IMR-90 (cell line): ENCODE measurements around the gene FAM8A1. TPM values are rescaled to one million over a fixed set of nuclear protein-coding genes. Genes with fewer than 3 reads are reported as not detected.

Source experiments
- ATAC-seq: fragments of 200-7000 bp; cut with Tn5 transposase; 2 replicates; pipeline ENCODE4 v1.9.1; 2020; ENCODE audit warnings: low read depth, mild to moderate bottlenecking, moderate library complexity
- BruUV-seq: library from RNA; stranded (reverse); fragments of 400-500 nt; replicated peaks from 2 replicates; lab custom pipeline; 2021; lab: Mats Ljungman, UMichigan
- CTCF ChIA-PET: fragments of 300-600 bp; formaldehyde crosslinking; extraction: SDS; loops from one replicate; lab custom pipeline; 2021; ENCODE audit warnings: antibody characterized with exemption; lab: Yijun Ruan, JAX
- POLR2A ChIA-PET: fragments of 300-600 bp; sonication (Branson Sonifier 250); formaldehyde crosslinking; loops from one replicate; lab custom pipeline; 2022; ENCODE audit warnings: antibody characterized with exemption; ENCODE audit not compliant: unreplicated experiment; lab: Charles Lee
- DNase-seq: peaks from one replicate; pipeline ENCODE4 v3.0.0; 2013
- H2AFZ ChIP-seq: replicated peaks from 2 replicates; pipeline ENCODE3; 2013; ENCODE audit warnings: low read length, mild to moderate bottlenecking; ENCODE audit not compliant: poor library complexity
- H2AK5ac ChIP-seq: 2 replicates; pipeline ENCODE4 v1.6.1; 2013; ENCODE audit warnings: low read depth, low read length, inconsistent platforms
- H2AK9ac ChIP-seq: replicated peaks from 2 replicates; pipeline ENCODE3; 2013; ENCODE audit warnings: mild to moderate bottlenecking, low read depth, low read length, moderate library complexity; ENCODE audit not compliant: poor library complexity
- H2BK120ac ChIP-seq: 2 replicates; pipeline ENCODE4 v1.6.1; 2013; ENCODE audit warnings: low read depth, low read length, inconsistent platforms
- H2BK15ac ChIP-seq: 3 replicates; pipeline ENCODE4 v1.6.1; 2013; ENCODE audit warnings: low read depth, low read length, inconsistent platforms
- H2BK20ac ChIP-seq: 2 replicates; pipeline ENCODE4 v1.6.1; 2013; ENCODE audit warnings: low read depth, mild to moderate bottlenecking, inconsistent platforms, low read length, moderate library complexity
- H2BK5ac ChIP-seq: 2 replicates; pipeline ENCODE4 v1.6.1; 2013; ENCODE audit warnings: mild to moderate bottlenecking, low read depth, low read length, inconsistent platforms; ENCODE audit not compliant: poor library complexity, severe bottlenecking
- H3K14ac ChIP-seq: replicated peaks from 2 replicates; pipeline ENCODE4 v1.6.1; 2013; ENCODE audit warnings: low read depth, low read length, inconsistent platforms
- H3K18ac ChIP-seq: 2 replicates; pipeline ENCODE4 v1.6.1; 2013; ENCODE audit warnings: low read depth, low read length, control low read depth
- H3K23ac ChIP-seq: 2 replicates; pipeline ENCODE4 v1.6.1; 2013; ENCODE audit warnings: low read depth, low read length, inconsistent platforms
- H3K27ac ChIP-seq: 2 replicates; pipeline ENCODE4 v1.5.1; 2013; ENCODE audit warnings: mild to moderate bottlenecking, control low read depth, low read length; ENCODE audit not compliant: insufficient read depth
- H3K27me3 ChIP-seq: 2 replicates; pipeline ENCODE4 v1.6.1; 2013; ENCODE audit warnings: low read length; ENCODE audit not compliant: control insufficient read depth, insufficient read depth
- H3K36me3 ChIP-seq: 2 replicates; pipeline ENCODE4 v1.6.1; 2013; ENCODE audit warnings: low read length, mixed read lengths; ENCODE audit not compliant: control insufficient read depth, insufficient read depth
- H3K4ac ChIP-seq: 2 replicates; pipeline ENCODE4 v1.6.1; 2013; ENCODE audit warnings: low read depth, low read length, inconsistent platforms
- H3K4me1 ChIP-seq: 2 replicates; pipeline ENCODE4 v1.6.1; 2013; ENCODE audit warnings: low read length, mixed read lengths; ENCODE audit not compliant: control insufficient read depth, insufficient read depth
- H3K4me2 ChIP-seq: 2 replicates; pipeline ENCODE4 v1.6.1; 2013; ENCODE audit warnings: low read depth, mild to moderate bottlenecking, control low read depth, low read length, moderate library complexity
- H3K4me3 ChIP-seq: 2 replicates; pipeline ENCODE4 v1.5.1; 2013; ENCODE audit warnings: low read depth, mild to moderate bottlenecking, control low read depth, low read length, moderate library complexity; ENCODE audit not compliant: insufficient read depth
- H3K56ac ChIP-seq: 2 replicates; pipeline ENCODE4 v1.6.1; 2013; ENCODE audit warnings: low read length, inconsistent platforms; ENCODE audit not compliant: insufficient read depth; ENCODE audit errors: extremely low read depth
- H3K79me1 ChIP-seq, 2 experiments: 2 replicates each; pipeline ENCODE4 v1.6.1; 2013; ENCODE audit warnings: low read length in 2 of 2, inconsistent platforms in 1 of 2, low read depth in 1 of 2
- H3K9ac ChIP-seq: 2 replicates; pipeline ENCODE4 v1.6.1; 2013; ENCODE audit warnings: low read depth, low read length, control low read depth
- H3K9me1 ChIP-seq: 2 replicates; pipeline ENCODE4 v1.6.1; 2013; ENCODE audit warnings: low read length, inconsistent platforms; ENCODE audit not compliant: insufficient read depth
- H3K9me3 ChIP-seq: 2 replicates; pipeline ENCODE4 v1.6.1; 2013; ENCODE audit warnings: low read length; ENCODE audit not compliant: control insufficient read depth, insufficient read depth
- H4K20me1 ChIP-seq: 2 replicates; pipeline ENCODE4 v1.6.1; 2013; ENCODE audit warnings: low read length, inconsistent platforms; ENCODE audit not compliant: insufficient read depth
- H4K5ac ChIP-seq: 2 replicates; pipeline ENCODE4 v1.6.1; 2013; ENCODE audit warnings: mild to moderate bottlenecking, low read depth, low read length, control low read depth
- H4K8ac ChIP-seq, 2 experiments: 2 replicates each; pipeline ENCODE4 v1.6.1; 2013; ENCODE audit warnings: low read depth in 2 of 2, low read length in 2 of 2, control low read depth in 1 of 2, inconsistent platforms in 1 of 2
- H4K91ac ChIP-seq: 2 replicates; pipeline ENCODE4 v1.6.1; 2013; ENCODE audit warnings: low read depth, low read length, inconsistent platforms; ENCODE audit not compliant: insufficient read depth
- BHLHE40 ChIP-seq: fragments of 150-350 bp; IDR thresholded peaks from 2 replicates; pipeline ENCODE4 v1.6.1; 2016; ENCODE audit warnings: mild to moderate bottlenecking, low read depth, low read length
- CEBPB ChIP-seq: IDR thresholded peaks from 2 replicates; pipeline ENCODE4 v1.6.1; 2012; ENCODE audit warnings: low read depth, low read length, improper control_type of control experiment
- CHD1 ChIP-seq: IDR thresholded peaks from 2 replicates; pipeline ENCODE4 v1.6.1; 2012; ENCODE audit warnings: low read depth, low read length, improper control_type of control experiment
- CTCF ChIP-seq: conservative IDR thresholded peaks from 2 replicates; pipeline ENCODE4 v1.5.1; 2012; ENCODE audit warnings: mild to moderate bottlenecking, low read depth, low read length, improper control_type of control experiment
- ELK1 ChIP-seq: fragments of 150-350 bp; IDR thresholded peaks from 2 replicates; pipeline ENCODE4 v1.6.1; 2016; ENCODE audit warnings: low read depth, mild to moderate bottlenecking, low read length, moderate library complexity, borderline replicate concordance
- FOS ChIP-seq: fragments of 150-350 bp; IDR thresholded peaks from 2 replicates; pipeline ENCODE4 v1.6.1; 2016; ENCODE audit warnings: low read depth, low read length
- MAFK ChIP-seq: IDR thresholded peaks from 2 replicates; pipeline ENCODE4 v1.6.1; 2012; ENCODE audit warnings: low read depth, low read length, improper control_type of control experiment
- MAZ ChIP-seq: IDR thresholded peaks from 2 replicates; pipeline ENCODE4 v1.6.1; 2012; ENCODE audit warnings: low read depth, mild to moderate bottlenecking, low read length, improper control_type of control experiment, moderate library complexity, borderline replicate concordance
- MXI1 ChIP-seq: IDR thresholded peaks from 2 replicates; pipeline ENCODE4 v1.6.1; 2012; ENCODE audit warnings: low read depth, mild to moderate bottlenecking, low read length, moderate library complexity, borderline replicate concordance
- NFE2L2 ChIP-seq: fragments of 150-350 bp; IDR thresholded peaks from 2 replicates; pipeline ENCODE4 v1.6.1; 2016; ENCODE audit warnings: low read depth, mild to moderate bottlenecking, low read length
- POLR2A ChIP-seq: IDR thresholded peaks from 2 replicates; pipeline ENCODE4 v1.6.1; 2012; ENCODE audit warnings: mild to moderate bottlenecking, low read depth, low read length
- RAD21 ChIP-seq: IDR thresholded peaks from 2 replicates; pipeline ENCODE4 v1.6.1; 2012; ENCODE audit warnings: low read length, improper control_type of control experiment
- RCOR1 ChIP-seq: IDR thresholded peaks from 2 replicates; pipeline ENCODE4 v1.6.1; 2012; ENCODE audit warnings: mild to moderate bottlenecking, low read length, improper control_type of control experiment; ENCODE audit not compliant: insufficient replicate concordance
- RFX5 ChIP-seq: IDR thresholded peaks from 2 replicates; pipeline ENCODE4 v1.8.0; 2012; ENCODE audit warnings: low read depth, mild to moderate bottlenecking, low read length, moderate library complexity
- SMC3 ChIP-seq: fragments of 150-350 bp; IDR thresholded peaks from 2 replicates; pipeline ENCODE4 v1.6.1; 2016; ENCODE audit warnings: low read depth, mild to moderate bottlenecking, antibody characterized with exemption, low read length, moderate library complexity
- USF2 ChIP-seq: fragments of 150-350 bp; IDR thresholded peaks from 2 replicates; pipeline ENCODE4 v1.6.1; 2017; ENCODE audit warnings: mild to moderate bottlenecking, antibody characterized with exemption, low read length, low read depth
- WGBS, 2 experiments: methylation state at CpG; one replicate each; pipeline versions ENCODE4 v1.1.5 to v1.1.7; 2013; ENCODE audit warnings: missing lambda C conversion rate in 2 of 2; ENCODE audit not compliant: insufficient read length in 1 of 2; ENCODE audit errors: extremely low coverage in 2 of 2; 5-methylcytosine and 5-hydroxymethylcytosine counted together
- dilution Hi-C: fragments of 300-500 bp; cut with HindIII; formaldehyde crosslinking; loops from one replicate; pipeline ENCODE4 v1.14.3; 2018; ENCODE audit warnings: low sequenced_read_pairs; ENCODE audit not compliant: unreplicated experiment
- in situ Hi-C: fragments of 300-500 bp; cut with MboI; formaldehyde crosslinking; loops from 3 replicates; pipeline ENCODE4 v1.14.3; 2019; ENCODE audit warnings: low sequenced_read_pairs, inconsistent platforms, mixed read lengths
- intact Hi-C: fragments of 100-400 bp; cut with micrococcal nuclease; formaldehyde crosslinking; loops from 2 replicates; pipeline ENCODE4 v1.10.0; 2022
- polyA plus RNA-seq, 3 experiments: library from polyadenylated mRNA; depleted of rRNA; stranded (reverse); fragments of >200 nt; gene quantifications; 2 replicates each; pipeline ENCODE4 v1.2.3, GENCODE V29; 2012; ENCODE audit warnings: low replicate concordance in 1 of 3
- total RNA-seq: library from RNA; depleted of rRNA; stranded (reverse); fragments of >200 nt; gene quantifications from 2 replicates; pipeline ENCODE4 v1.2.3, GENCODE V29; 2012

Gene FAM8A1
- total and polyA plus RNA-seq, 2 of the 4 experiments (the other 2 are of a cell fraction): 8.1 to 8.2 TPM

GRCh38 chr6:17584241-17584803 is 15.8 kb upstream of the FAM8A1 start:
- peak overlapping the region; percentile 23; the same call in 1 of the 2 replicates for H3K4me2 ChIP-seq
- ATAC-seq (peak; percentile 91), DNase-seq (peak; percentile 86)
- no peak overlapping the region for H3K23ac ChIP-seq
- no peak overlapping the region for H3K4ac ChIP-seq
- H3K9me3 ChIP-seq: no peaks in the 10 kb centered on the region
- H2BK20ac ChIP-seq: no peak overlapping the region
- no peaks in the 10 kb centered on the region for H4K20me1 ChIP-seq
- H3K27ac ChIP-seq: no peak overlapping the region
- peaks cover 2% of the 10 kb centered on the region; the same call in 1 of the 2 replicates for H3K4me1 ChIP-seq
- in situ Hi-C loops (loop anchor here (10.0 kb wide), 1 partner anchor 300 kb away; the partner anchor contains the start of gene RBM24), intact Hi-C loops (loop anchor here (1.0 to 2.0 kb wide), 3 partner anchors 192 to 428 kb away; partner anchors contain the start of genes CAP2 and RBM24), dilution Hi-C loops (no loop called here)
- peaks cover 2% of the 10 kb centered on the region; the same call in 1 of the 2 replicates for H3K9me1 ChIP-seq
- no peak overlapping the region for H3K9ac ChIP-seq
- H3K18ac ChIP-seq: no peak overlapping the region
- no peak overlapping the region for H3K4me3 ChIP-seq
- TF ChIP-seq CTCF (peak; percentile 79), SMC3 (peak; percentile 71), ELK1 (no peak), POLR2A (no peak), BHLHE40 (no peak), CHD1 (no peak), MAFK (no peak), MXI1 (no peak), CEBPB (no peak), RFX5 (no peak), MAZ (no peak), RCOR1 (no peak), NFE2L2 (no peak), RAD21 (peak; percentile 83), FOS (no peak), USF2 (no peak)
- no peak overlapping the region for H2AK9ac ChIP-seq
- no peak overlapping the region for H3K14ac ChIP-seq
- no peak overlapping the region for H2AK5ac ChIP-seq
- H2BK120ac ChIP-seq: no peak overlapping the region
- no peaks in the 10 kb centered on the region for H3K79me1 ChIP-seq
- no peak overlapping the region for H4K91ac ChIP-seq
- no TSS peak for BruUV-seq
- ChIA-PET CTCF (interaction anchor here (0.6 to 1.4 kb wide), 13 partner anchors 11 to 676 kb away, joined by 3 to 5 read pairs (median 3); partner anchors contain the start of gene FAM8A1), POLR2A (no interaction called here)
- no peak overlapping the region for H2AFZ ChIP-seq
- WGBS, 2 experiments: no CpG with 5 or more reads among the region's 7 CpGs
- no peak overlapping the region for H3K56ac ChIP-seq
- no peak overlapping the region for H2BK5ac ChIP-seq
- H4K8ac ChIP-seq: no peak overlapping the region
- no peak overlapping the region for H2BK15ac ChIP-seq
- H3K27me3 ChIP-seq: no peaks in the 10 kb centered on the region
- H3K36me3 ChIP-seq: no peaks in the 10 kb centered on the region
- no peak overlapping the region for H4K5ac ChIP-seq
